Measurements from ENCODE around the gene TMEM222. TPM values are rescaled to one million over a fixed set of nuclear protein-coding genes. Genes with fewer than 3 reads are reported as not detected.

The TMEM222 gene
- total RNA-seq, 2 experiments from 2014 or later: 21.8 to 22.5 TPM

- Histone ChIP-seq H3K36me3 (ENCODE audit: insufficient read depth, low read length) (no peaks in the 10 kb centered on the region), H3K27me3 (ENCODE audit: control insufficient read depth in 1 of 2, insufficient read depth in 2 of 2, low read length in 2 of 2) (no peaks in the 10 kb centered on the region), H3K4me3 (ENCODE audit: low read length) (no peak overlapping the region), H3K4me1 (ENCODE audit: insufficient read depth, low read length) (peaks cover 10% of the 10 kb centered on the region), H3K27ac (ENCODE audit: low read depth in 1 of 2, low read length in 2 of 2) (no peak overlapping the region), H3K9me3 (ENCODE audit: control insufficient read depth in 1 of 2, insufficient read depth in 1 of 2, low read length in 2 of 2) (no peaks in the 10 kb centered on the region)
- intact Hi-C loops (cut with DNase I, micrococcal nuclease): no loop called here
- Mint-ChIP-seq H3K36me3 (ENCODE audit: low read depth) (no peaks in the 10 kb centered on the region), H3K4me3 (no peak overlapping the region), H3K27me3 (no peaks in the 10 kb centered on the region), H3K4me1 (ENCODE audit: low read depth) (peaks cover 13% of the 10 kb centered on the region), H3K27ac (no peak overlapping the region), H3K9me3 (no peaks in the 10 kb centered on the region)
- POLR2A ChIA-PET: interaction anchor here (0.6 kb wide), 1 partner anchor 301 kb away, joined by 3 read pairs; no protein-coding TSS in a partner anchor
- no peak for ATAC-seq (ENCODE audit: poor library complexity)
- no peak for DNase-seq
- TF ChIP-seq CTCF (IDR thresholded peaks at IDR 0.05): no peak
- CTCF ChIA-PET: interaction anchor here (0.5 to 0.8 kb wide), 2 partner anchors 15 kb away, joined by 3 read pairs; no protein-coding TSS in a partner anchor
Observed at GRCh38 chr1:27372808-27373690, 51.1 kb downstream of the TMEM222 start.

- DNase-seq (no peak), ATAC-seq (ENCODE audit: poor library complexity) (no peak)
- Histone ChIP-seq H3K4me1 (ENCODE audit: insufficient read depth, low read length) (peaks cover 3% of the 10 kb centered on the region), H3K9me3 (ENCODE audit: control insufficient read depth in 1 of 2, insufficient read depth in 1 of 2, low read length in 2 of 2) (no peaks in the 10 kb centered on the region), H3K36me3 (ENCODE audit: insufficient read depth, low read length) (no peaks in the 10 kb centered on the region), H3K4me3 (ENCODE audit: low read length) (no peak within 1 kb of the TSS), H3K27ac (ENCODE audit: low read depth in 1 of 2, low read length in 2 of 2) (no peak within 1 kb of the TSS), H3K27me3 (ENCODE audit: control insufficient read depth in 1 of 2, insufficient read depth in 2 of 2, low read length in 2 of 2) (no peaks in the 10 kb centered on the region)
- H3K36me3 Mint-ChIP-seq (ENCODE audit: low read depth): no peaks in the 10 kb centered on the region
- no peak within 1 kb of the TSS for H3K4me3 Mint-ChIP-seq
- H3K27me3 Mint-ChIP-seq: no peaks in the 10 kb centered on the region
- ChIA-PET CTCF (no interaction called here), POLR2A (interaction anchor here (1.6 kb wide), 1 partner anchor 8 kb away, joined by 5 read pairs; no protein-coding TSS in a partner anchor)
- no peaks in the 10 kb centered on the region for H3K9me3 Mint-ChIP-seq
- H3K4me1 Mint-ChIP-seq (ENCODE audit: low read depth): peaks cover 4% of the 10 kb centered on the region
- intact Hi-C loops (cut with DNase I, micrococcal nuclease): no loop called here
- TF ChIP-seq CTCF (IDR thresholded peaks at IDR 0.05): no peak
- H3K27ac Mint-ChIP-seq: no peak within 1 kb of the TSS
Observed at GRCh38 chr1:27374362-27375086, 52.6 kb downstream of the TMEM222 start, which contains the start of gene FCN3. Gene FCN3 (minus strand): TSS chr1:27374824. CDS start chr1:27374818, 6 bp downstream.

GRCh38 chr1:27377760-27378495 lies 56.0 kb downstream of the TMEM222 start:
- intact Hi-C loops (cut with DNase I, micrococcal nuclease): no loop called here
- H3K4me3 Mint-ChIP-seq: no peak overlapping the region
- no peaks in the 10 kb centered on the region for H3K4me1 Mint-ChIP-seq (ENCODE audit: low read depth)
- no peak overlapping the region for H3K4me3 ChIP-seq (ENCODE audit: low read length)
- H3K4me1 ChIP-seq (ENCODE audit: insufficient read depth, low read length): no peaks in the 10 kb centered on the region
- ChIA-PET CTCF (interaction anchor here (0.7 to 1.6 kb wide), 3 partner anchors 12 to 77 kb away, joined by 3 to 5 read pairs (median 3); no protein-coding TSS in a partner anchor), POLR2A (no interaction called here)
- no peaks in the 10 kb centered on the region for H3K36me3 ChIP-seq (ENCODE audit: insufficient read depth, low read length)
- DNase-seq: no peak
- H3K27me3 Mint-ChIP-seq: peaks cover 10% of the 10 kb centered on the region
- TF ChIP-seq CTCF (IDR thresholded peaks at IDR 0.05): no peak
- H3K9me3 Mint-ChIP-seq: no peaks in the 10 kb centered on the region
- H3K27ac Mint-ChIP-seq: no peak overlapping the region
- H3K27me3 ChIP-seq (ENCODE audit: control insufficient read depth in 1 of 2, insufficient read depth in 2 of 2, low read length in 2 of 2): no peaks in the 10 kb centered on the region
- H3K27ac ChIP-seq (ENCODE audit: low read depth in 1 of 2, low read length in 2 of 2): no peak overlapping the region
- no peak for ATAC-seq (ENCODE audit: poor library complexity)
- H3K9me3 ChIP-seq (ENCODE audit: control insufficient read depth in 1 of 2, insufficient read depth in 1 of 2, low read length in 2 of 2): no peaks in the 10 kb centered on the region
- H3K36me3 Mint-ChIP-seq (ENCODE audit: low read depth): no peaks in the 10 kb centered on the region
